Right ventricle myocardium superior (tissue), 1 donor: ENCODE measurements around the gene AGAP1. TPM values are rescaled to one million over a fixed set of nuclear protein-coding genes. Genes with fewer than 3 reads are reported as not detected.

ENCODE experiments used
- ATAC-seq: fragments of 200-7000 bp; cut with Tn5 transposase; one replicate; pipeline ENCODE4 v1.9.1; 2020; ENCODE audit warnings: mild to moderate bottlenecking; ENCODE audit not compliant: poor library complexity
- DNase-seq: peaks from one replicate; pipeline ENCODE4 v3.0.0-alpha.2; 2020
- intact Hi-C: fragments of 100-400 bp; cut with DNase I; formaldehyde crosslinking; loops from one replicate; pipeline ENCODE4 v1.11.2; 2022
- total RNA-seq: library from RNA; stranded (reverse); fragmentation: NEBNext Ultra II Directional; extraction: Animal tissue kit (Norgen Biotek cat#: 25700); gene quantifications from one replicate; pipeline ENCODE4 v1.2.1, GENCODE V29; 2021
- donor health status: DM: no; HTN: yes; CAD: no; lungs with severe emphysema.

Gene AGAP1
- total RNA-seq, 1 donor from 2014 or later: 25.4 TPM

DNA sequence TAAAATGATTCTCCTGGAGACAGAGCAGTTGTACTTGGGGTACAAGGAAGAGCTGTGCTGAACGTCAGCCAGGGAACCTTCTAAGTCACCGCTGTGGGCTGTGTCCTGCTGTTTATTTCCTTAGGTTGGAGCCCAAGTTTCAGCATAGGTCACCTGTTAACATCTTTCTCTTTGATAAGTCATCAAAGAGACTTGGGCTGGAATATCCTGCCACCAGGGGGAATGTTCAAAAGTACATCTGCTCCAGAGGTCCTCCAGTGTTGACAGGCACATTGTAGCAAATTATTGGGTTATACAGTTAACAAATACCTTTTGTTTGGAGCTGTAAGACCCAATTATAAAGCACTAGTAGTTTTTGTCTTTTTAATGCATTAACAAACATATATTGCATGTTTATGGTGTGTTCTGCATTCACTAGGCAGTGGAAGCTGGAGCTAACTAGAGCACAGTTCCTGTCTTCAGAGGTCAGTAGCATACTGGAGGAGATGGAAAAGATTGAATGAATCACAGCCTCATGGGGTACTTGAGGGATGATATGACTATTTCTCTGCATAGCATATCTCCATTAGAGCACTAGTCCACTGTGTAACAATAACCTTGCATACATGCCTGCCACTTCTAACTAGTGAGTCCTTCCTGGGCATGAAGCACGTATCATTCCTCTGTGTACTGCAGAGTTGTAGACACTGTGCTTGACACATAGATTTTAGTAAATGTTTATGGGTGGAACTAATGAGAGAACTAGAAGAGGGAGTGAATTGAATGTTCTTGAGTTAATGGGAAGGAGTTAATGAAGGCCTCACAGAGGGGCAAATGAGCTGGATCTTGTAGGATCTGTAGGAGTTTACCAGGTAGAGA lies 182.1 kb downstream of the AGAP1 start:
- no peak for ATAC-seq
- intact Hi-C loops: loop anchor here (10.0 kb wide), 1 partner anchor 69 kb away; no protein-coding TSS in a partner anchor
- no peak for DNase-seq

DNA sequence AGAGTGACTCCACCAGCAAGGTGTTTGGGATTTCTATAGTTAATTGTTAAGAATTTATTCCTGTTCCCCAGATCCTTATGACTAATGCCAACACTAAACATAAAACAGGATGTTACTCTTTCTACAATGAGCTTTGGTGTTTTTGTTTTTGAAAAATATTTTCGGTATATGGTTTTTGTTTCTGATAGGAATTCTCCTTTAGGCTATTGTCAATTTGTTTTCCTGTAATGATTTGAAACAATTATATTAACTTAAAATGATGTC lies 182.6 kb downstream of the AGAP1 start:
- intact Hi-C loops: loop anchor here (10.0 kb wide), 1 partner anchor 68 kb away; no protein-coding TSS in a partner anchor

DNA sequence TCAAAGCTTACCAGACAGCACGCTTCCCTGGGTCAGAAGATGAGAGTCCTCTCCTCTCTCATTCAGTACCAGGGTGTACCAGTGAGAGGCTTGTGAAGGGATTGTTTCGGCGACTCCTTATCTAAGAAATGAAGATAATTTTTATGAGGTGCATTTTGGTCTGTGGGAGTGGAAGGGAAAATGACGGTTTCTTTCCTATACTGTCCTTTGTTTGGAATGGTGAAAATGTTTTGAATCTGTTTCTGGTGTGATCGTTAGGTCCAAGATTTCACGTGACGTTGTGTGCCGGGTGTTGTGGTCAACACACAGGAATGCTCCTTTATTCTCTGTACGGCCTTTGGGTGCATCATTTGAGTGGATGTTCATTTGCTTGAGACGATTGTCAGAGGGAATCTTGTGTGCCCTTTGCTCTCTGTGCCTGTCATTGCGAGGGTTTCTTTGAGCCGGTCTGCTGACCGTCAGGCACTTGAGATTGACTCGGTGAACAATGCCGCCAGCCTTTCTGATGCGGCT lies 183.5 kb downstream of the AGAP1 start:
- ATAC-seq: peak; percentile 28
- DNase-seq: no peak
- intact Hi-C loops: loop anchor here (10.0 kb wide), 1 partner anchor 67 kb away; no protein-coding TSS in a partner anchor

More for the DNA sequence above, 182.6 kb downstream of the AGAP1 start:
- DNase-seq (no peak), ATAC-seq (no peak)

DNA sequence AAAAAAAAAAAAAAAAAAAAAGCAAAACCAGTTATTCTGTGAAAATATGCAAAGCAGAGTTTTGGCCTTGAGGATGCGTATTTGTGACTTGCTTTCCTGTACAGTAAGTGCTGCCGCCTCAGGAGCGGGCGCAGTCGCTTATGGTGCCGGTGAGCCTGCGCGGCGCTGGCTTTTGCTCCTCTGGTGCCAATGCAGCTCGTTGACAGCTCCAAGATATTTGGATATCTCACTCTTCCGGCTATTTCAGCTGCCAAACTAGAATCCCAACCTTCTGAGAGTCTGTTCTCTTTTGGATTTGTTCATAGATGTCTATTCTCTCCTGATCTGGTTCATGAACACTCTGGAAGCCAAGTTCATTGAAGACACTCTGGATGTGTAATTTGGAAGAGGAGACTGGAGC lies 184.1 kb downstream of the AGAP1 start:
- intact Hi-C loops: loop anchor here (10.0 kb wide), 1 partner anchor 67 kb away; no protein-coding TSS in a partner anchor
- DNase-seq: no peak
- peak; percentile 80 for ATAC-seq

DNA sequence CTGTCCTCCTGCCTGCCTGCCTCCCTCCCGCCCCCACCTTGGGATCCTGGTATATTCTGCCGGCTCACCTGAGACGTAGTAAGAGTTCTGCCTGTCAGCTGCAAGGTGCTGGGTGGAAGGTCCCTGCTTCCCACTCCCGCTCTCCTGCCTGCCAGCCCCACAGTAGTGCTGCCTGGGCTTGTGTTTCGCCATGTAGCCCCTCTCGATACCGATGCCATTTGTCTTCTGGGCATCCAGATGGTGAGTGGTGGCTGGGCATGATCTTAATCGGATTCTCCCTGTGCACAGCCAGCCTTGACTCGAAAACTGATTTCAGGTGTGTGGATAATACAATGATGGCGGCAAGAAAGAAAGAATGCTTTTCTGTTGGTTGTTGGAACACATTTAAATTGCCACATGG lies 184.9 kb downstream of the AGAP1 start:
- intact Hi-C loops: loop anchor here (10.0 kb wide), 1 partner anchor 66 kb away; no protein-coding TSS in a partner anchor
- ATAC-seq (no peak), DNase-seq (no peak)

DNA sequence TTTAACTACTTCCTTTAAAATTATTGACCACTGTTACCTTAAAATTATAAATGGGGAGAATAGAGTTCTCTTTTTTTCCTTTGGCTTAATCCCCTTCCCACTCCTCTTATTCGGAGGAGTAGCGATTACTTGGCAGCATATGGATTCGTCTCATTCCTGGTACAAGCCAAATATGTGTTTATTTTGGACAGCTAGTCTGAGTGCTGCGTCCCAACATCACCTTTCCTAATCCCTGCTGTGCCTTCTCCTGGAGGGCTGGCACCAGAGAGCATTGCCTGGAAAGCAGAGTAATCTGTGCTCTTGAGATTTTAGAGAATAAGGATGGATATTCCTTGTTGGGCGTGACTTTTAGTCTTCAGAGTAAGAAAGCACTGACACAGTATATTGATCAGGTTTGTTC lies 185.6 kb downstream of the AGAP1 start:
- ATAC-seq (no peak), DNase-seq (no peak)
- intact Hi-C loops: loop anchor here (10.0 kb wide), 1 partner anchor 65 kb away; no protein-coding TSS in a partner anchor

DNA sequence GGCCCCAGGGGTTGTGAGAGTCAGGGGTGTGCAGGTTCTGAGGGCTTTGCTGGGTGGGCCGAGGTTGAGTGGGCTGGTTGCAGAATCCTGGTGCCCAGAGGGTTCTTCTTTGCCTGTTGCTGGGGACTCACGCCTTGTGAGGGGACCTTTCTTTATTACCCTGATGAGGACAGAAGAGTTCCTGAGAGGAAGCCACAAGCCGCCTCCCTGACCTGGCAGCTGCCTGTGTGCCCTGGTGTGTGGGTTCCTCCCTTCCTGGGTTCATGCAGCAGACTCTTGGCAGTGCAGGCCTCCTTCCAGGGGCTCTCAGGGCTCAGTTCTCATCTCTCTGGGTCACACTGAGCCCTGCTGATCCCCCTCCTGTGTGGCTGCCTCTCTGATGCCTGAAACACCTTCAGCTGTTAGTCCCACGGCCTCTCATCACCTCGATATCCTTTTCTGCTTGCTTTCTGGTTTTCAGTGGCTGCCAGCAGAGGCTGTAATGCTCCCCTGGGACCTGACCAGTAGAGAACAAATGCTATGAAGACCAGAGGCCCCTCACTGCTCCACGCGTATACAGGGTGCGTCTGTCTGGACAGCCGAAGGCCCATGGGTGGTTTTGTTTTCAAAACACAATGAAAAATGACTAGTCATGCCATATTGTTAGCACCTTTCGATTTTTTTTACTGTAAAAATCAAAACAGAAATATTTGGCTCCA lies 191.3 kb downstream of the AGAP1 start:
- intact Hi-C loops: no loop called here
- no peak for DNase-seq
- no peak for ATAC-seq

DNA sequence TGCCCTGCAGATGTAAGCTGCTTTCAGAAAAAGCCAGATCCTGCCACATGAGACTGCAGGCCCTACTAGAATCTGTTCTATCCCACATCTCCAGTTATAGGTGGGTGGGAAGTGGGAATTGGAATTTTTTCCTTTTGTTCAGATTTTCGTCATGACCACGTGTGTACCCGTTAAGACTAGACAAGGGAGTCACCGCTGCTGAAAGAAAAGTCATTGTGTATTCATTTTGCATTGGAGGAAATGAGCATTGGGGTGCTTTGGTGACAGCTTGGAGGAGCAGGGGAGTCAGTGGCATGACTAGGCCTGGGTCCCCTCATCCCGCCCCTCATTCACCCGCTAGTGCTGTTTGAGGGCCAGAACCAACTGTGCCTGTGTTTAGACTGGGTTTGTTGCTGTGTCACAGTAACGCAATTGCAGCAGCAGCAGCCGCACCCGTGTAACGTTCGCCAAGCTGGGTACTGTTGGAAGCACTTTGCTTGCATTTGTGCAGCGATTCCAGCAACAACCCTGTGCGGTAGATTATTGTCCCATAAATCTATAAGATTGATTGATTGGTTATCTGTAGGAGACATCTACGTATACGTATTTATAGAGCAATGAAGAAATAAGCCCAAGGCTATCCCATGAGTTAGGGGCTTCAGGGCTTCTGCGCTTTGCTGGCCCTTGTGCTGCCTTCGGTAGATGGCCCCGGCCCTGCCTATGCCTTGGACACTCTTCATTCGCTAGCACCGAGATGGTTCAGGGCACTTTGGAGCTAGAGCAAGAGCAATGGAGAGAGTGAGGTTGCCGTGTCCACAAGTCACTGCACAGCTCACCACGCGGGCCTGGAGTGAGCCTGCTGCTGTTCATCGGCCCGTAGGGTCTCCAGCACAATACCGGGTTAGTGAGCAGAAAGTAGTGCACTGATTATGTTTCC lies 194.9 kb downstream of the AGAP1 start:
- no peak for ATAC-seq
- intact Hi-C loops: no loop called here

DNA sequence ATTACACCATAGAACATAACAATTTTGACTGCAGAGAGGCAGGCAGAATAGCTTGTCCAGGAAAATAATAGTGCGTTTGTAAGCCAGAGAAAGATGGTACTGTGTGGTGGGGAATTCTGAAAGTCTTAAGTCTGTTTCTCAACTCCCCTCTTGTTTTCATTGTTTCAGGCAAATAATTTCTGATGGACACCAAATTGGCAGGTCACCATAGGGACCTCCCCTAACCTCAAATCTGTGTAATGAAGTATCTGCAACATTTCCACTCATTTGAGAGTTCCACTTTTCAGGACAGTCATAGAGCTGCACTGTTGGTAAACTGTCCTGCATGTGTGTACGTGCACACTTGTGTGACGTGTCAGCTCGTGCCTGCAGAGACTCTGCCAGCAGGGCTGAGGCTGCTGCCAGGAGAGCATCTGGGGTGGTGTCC lies 195.6 kb downstream of the AGAP1 start:
- intact Hi-C loops: no loop called here
- ATAC-seq: peak; percentile 50
- DNase-seq: no peak

More for the DNA sequence above, 194.9 kb downstream of the AGAP1 start:
- no peak for DNase-seq

DNA sequence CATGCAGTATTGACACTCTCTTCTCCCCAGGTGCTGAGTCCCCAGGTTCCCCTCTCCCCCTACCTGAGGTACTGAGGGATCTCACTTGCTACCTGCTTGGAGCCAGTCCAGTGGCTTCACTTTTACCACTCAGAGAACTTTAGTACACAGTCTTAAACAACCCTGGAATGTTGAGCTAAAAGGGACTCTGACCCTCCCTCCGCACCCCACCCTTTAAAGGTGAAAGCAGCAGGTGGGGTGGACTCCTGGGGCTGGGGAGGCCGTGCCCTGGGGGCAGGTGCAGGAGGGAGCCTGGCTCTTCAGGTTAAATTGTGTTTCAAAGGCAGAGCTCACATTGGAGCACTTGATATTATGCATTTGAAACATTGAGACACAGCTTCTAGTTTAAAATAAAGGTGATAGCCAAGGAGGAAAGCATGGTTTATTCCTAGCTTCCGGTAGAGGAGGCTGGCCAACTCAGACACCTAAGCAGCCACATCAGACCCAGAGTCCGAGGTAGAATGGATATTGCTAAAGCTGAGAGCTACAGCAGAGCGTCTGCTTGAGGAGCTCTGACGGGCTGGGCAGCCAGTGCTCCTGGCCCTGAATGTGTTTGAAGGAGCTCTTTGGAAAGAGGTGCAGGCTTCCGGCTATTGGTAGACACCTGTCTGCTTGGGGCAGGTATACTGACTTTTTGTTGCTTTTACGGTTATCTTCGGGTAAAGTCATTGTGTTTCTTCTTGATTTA lies 196.4 kb downstream of the AGAP1 start:
- no peak for ATAC-seq
- intact Hi-C loops: no loop called here
- DNase-seq: no peak

DNA sequence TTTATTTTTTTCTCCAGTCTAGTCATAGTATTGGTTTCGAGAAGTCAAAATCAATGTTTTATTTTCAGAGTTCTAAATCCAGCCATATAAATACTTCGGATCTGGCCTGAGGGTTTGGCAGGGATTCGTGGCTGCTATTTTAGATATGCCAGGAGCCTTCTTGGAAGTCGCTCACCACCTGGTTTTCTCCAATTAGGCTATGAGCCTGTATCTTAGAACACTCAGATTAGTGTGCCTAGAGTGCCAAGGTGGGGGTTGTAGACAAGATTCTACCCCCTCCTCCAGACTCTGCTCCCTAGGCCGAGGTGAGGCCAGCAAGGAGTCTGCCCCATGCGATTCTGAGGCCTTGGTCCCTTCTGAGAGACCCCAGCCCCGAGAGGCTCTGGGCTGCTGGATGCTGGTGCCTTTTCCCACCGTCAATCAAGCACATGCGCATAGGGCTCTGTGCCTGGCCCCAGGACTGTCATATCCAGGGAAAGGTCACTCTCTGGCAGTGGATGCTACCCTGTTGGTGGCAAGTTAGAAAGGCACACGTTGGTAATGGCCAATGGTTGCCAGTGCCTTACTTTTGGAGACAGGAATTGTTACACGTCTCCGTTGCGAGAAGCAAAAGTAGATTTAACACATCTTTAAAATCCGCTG lies 197.1 kb downstream of the AGAP1 start:
- ATAC-seq (peak; percentile 41), DNase-seq (no peak)
- intact Hi-C loops: no loop called here

DNA sequence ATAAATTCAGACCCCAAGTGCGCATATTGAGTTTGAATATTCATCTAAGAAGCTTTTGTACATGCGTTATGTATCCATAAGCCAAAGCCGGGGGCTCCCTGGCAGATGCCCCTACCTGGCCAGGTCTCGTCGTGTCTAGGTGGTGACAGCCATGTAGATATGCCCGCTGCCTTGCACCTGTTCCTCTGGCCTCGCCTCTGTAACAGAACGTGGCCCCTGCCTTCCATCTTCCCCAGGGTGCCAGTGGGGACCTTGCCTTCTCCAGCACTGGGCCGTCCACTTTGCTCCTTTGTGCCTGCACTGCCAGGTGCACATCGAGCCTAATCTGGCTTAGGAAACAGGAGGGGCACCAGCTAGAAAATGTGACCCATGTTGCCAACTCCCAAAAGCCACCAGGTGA lies 198.2 kb downstream of the AGAP1 start:
- intact Hi-C loops: no loop called here
- no peak for ATAC-seq
- DNase-seq: no peak

DNA sequence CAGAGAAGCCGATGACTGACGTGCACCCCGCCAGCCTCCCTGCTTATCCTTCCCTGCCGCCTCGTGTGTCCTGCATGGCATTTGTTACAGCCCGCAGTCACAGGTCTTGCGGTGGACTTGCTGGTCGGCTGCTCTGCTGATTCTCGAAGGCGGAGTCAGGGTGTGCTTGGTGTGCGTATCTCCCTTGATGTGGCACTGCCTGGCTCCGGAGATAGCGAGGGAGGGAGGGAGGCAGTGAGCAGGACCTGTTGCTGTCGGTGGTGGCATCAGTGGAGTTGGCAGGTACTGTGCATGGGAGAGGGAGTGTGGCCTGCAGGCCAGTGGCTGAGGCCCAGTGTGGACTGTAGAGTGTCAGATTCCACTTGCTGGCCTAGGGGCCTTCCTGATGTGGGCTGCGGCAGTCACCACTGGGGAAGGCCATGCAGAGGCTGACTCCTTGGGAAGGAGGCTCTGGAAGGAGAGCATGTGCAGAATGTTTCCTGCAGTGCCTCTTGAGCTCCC lies 198.9 kb downstream of the AGAP1 start:
- DNase-seq: no peak
- intact Hi-C loops: no loop called here
- no peak for ATAC-seq

DNA sequence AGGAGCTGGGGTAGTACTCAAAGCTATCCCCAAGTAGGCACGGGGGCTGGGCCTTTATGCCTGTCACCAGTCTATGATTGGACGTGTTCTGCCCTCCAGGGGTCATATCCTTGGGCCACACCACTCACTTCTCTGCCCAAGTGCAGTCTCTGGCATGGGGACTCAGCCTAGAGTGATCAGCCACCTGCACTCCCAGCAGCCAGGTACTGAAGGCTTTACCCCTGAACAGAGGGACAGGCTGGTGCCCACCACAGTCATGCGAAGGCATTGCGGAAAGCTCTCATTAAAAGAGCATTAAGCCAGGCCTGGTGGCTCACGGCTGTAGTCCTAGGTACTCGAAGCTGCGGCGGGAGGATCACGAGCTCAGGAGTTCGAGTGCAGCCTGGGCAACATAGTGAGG lies 199.4 kb downstream of the AGAP1 start:
- DNase-seq (no peak), ATAC-seq (no peak)
- intact Hi-C loops: no loop called here

DNA sequence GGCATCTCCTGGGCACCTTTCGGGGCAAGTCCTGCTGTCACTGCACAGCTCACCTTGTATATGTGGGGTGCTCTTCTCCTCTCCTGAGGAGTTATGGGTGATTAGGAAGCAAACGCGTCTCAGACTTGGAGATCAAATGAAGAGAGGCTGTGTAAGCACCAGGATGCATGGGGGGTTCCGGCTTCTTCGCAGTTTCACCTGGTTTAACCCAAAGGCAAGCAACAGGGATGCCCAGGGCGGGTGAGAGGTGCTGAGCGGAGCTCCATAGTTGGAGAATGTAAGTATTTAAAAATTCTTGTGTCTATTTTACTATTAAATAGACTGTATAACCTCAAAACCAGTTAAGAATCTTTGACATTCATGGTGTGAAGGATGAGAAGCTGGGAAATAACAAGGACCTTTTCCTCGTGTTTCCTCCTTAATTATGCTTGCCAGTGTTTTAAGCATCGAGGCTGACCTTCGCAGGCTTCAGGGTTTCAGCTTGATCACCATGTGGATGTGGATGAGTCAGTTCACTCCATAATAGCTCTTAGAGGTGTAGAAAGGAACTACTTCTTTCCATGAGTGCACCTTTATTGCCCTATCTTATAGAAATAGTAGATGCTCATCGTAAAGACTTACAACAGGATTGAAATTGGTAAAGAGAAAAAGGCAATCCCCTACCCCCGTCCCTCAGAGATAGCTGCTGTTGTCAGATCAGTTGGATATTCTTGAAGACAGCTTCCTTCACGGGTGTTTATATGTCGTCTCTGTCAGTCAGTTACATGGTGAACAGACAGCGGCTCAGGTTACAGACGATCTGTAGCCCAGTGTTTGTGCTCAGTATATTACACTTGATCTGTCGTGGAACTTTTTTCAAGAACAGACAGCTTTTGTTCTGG lies 201.1 kb downstream of the AGAP1 start:
- no peak for DNase-seq
- no peak for ATAC-seq
- intact Hi-C loops: no loop called here

DNA sequence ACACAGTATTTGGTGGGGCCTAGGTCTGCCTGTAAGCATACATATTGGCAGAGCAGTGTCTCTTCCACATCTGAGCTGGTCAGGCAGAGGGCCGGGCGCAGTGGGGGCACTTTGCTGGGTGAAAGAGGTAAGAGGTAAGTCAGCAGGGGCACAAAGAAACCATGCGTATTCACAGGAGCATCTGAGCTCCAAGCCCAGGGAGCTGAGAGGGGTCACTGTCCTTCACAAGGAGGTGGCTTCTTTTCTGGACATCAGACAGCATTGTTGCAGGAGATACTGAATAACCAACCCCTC lies 201.7 kb downstream of the AGAP1 start:
- DNase-seq: no peak
- intact Hi-C loops: no loop called here
- no peak for ATAC-seq

DNA sequence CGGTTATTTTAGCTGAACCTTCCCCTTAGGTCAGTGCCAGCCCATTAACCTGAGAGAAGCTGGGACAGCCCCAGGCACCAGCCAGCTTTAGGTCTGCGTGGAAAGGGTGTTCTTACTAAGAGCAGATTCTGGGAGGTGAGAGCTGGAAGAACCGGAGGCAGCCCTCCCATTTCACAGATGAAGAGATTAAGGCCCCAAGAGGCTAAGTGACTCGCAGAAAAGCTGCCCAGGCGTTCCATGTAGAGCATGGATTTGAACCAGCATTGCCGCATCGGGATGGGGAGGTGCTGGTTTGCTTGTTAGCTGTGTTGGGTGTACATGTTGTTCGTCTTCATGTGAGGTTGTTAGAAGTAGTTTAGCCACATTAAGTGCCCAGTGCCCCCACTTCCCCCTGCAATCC lies 203.2 kb downstream of the AGAP1 start:
- no peak for ATAC-seq
- DNase-seq: peak; percentile 32
- intact Hi-C loops: no loop called here
